HL-60 (cell line): Measurements from ENCODE around the gene EDA.

Experiments
- DNase-seq, 2 experiments: peaks; one replicate each; pipeline ENCODE4 v3.0.0-alpha.2; 2010 to 2020; ENCODE audit warnings: low read depth in 1 of 2, low spot score in 1 of 2
- H3K27ac ChIP-seq: fragments of 250-450 bp; sonication (Bioruptor Pico); replicated peaks from 2 replicates; pipeline ENCODE4 v1.5.1; 2020; ENCODE audit warnings: mild to moderate bottlenecking, moderate library complexity
- H3K27me3 ChIP-seq: fragments of 250-450 bp; sonication (Bioruptor Pico); 2 replicates; pipeline ENCODE4 v1.5.1; 2021; ENCODE audit warnings: mild to moderate bottlenecking, moderate library complexity; ENCODE audit not compliant: insufficient read depth, poor library complexity, severe bottlenecking
- H3K4me3 ChIP-seq: replicated peaks from 2 replicates; pipeline ENCODE4 v1.5.1; 2011; ENCODE audit warnings: mild to moderate bottlenecking, control low read depth, low read length; ENCODE audit not compliant: insufficient read depth
- CTCF ChIP-seq: IDR thresholded peaks from one replicate; pipeline ENCODE4 v1.5.1; 2011; ENCODE audit warnings: low read length, control low read depth, inconsistent platforms; ENCODE audit not compliant: insufficient read depth
- GABPA ChIP-seq: IDR thresholded peaks from 2 replicates; pipeline ENCODE4 v1.6.1; 2012; ENCODE audit warnings: low read depth
- POLR2AphosphoS5 ChIP-seq: IDR thresholded peaks from 2 replicates; pipeline ENCODE4 v1.6.1; 2012; ENCODE audit warnings: low read depth
- REST ChIP-seq: IDR thresholded peaks from 2 replicates; pipeline ENCODE4 v1.6.1; 2012; ENCODE audit warnings: low read depth; ENCODE audit not compliant: insufficient replicate concordance
- SPI1 ChIP-seq: IDR thresholded peaks from 2 replicates; pipeline ENCODE4 v1.6.1; 2012; ENCODE audit warnings: low read depth, mild to moderate bottlenecking, borderline replicate concordance

The EDA gene

GRCh38 chrX:69626129-69626528 is 10.2 kb downstream of the EDA start:
- no peak for TF ChIP-seq REST
- no peak for TF ChIP-seq CTCF
- no peak for TF ChIP-seq POLR2AphosphoS5
- no peak for TF ChIP-seq GABPA
- TF ChIP-seq SPI1 = no peak
- H3K4me3 ChIP-seq = no peak overlapping the region
- no peak overlapping the region for H3K27ac ChIP-seq
- DNase-seq = no peak
- no peaks in the 10 kb centered on the region for H3K27me3 ChIP-seq

GRCh38 chrX:69627744-69628143 is 11.8 kb downstream of the EDA start:
- Histone ChIP-seq H3K27me3 (no peaks in the 10 kb centered on the region), H3K27ac (no peak overlapping the region), H3K4me3 (no peak overlapping the region)
- DNase-seq = no peak
- no peak for TF ChIP-seq POLR2AphosphoS5

GRCh38 chrX:69630147-69630546 is 14.2 kb downstream of the EDA start:
- H3K27ac ChIP-seq = no peak overlapping the region
- no peaks in the 10 kb centered on the region for H3K27me3 ChIP-seq
- DNase-seq = no peak
- no peak overlapping the region for H3K4me3 ChIP-seq
- TF ChIP-seq CTCF (no peak), REST (no peak), POLR2AphosphoS5 (no peak)

GRCh38 chrX:69664693-69665092 is 48.8 kb downstream of the EDA start:
- no peak for DNase-seq
- Histone ChIP-seq H3K27me3 (no peaks in the 10 kb centered on the region), H3K4me3 (no peak overlapping the region), H3K27ac (no peak overlapping the region)
- TF ChIP-seq REST (no peak), CTCF (no peak)
